Neural crest cell (in vitro differentiated cells): ENCODE results near the gene SGK1. TPM values are rescaled to one million over a fixed set of nuclear protein-coding genes. Genes with fewer than 3 reads are reported as not detected.
"Not testable (repeated sequence)": the region's sequence is repeated elsewhere in the genome, so short reads cannot be mapped to it uniquely, and the experiment has no call there.

Source experiments
- DNase-seq: peaks from one replicate; pipeline ENCODE4 v3.0.0; 2021; ENCODE audit warnings: low read depth, mixed read lengths, low spot score
- H3K27ac Mint-ChIP-seq: one replicate; pipeline ENCODE4 v1.8.0; 2021; ENCODE audit warnings: mild to moderate bottlenecking, mixed read lengths; ENCODE audit not compliant: unreplicated experiment
- H3K27me3 Mint-ChIP-seq: 2 replicates; pipeline ENCODE4 v1.8.0; 2021; ENCODE audit warnings: low read depth, mild to moderate bottlenecking, mixed read lengths
- H3K36me3 Mint-ChIP-seq: 2 replicates; pipeline ENCODE4 v1.8.0; 2021; ENCODE audit warnings: low read depth, mild to moderate bottlenecking, mixed read lengths
- H3K4me1 Mint-ChIP-seq: 2 replicates; pipeline ENCODE4 v1.8.0; 2021; ENCODE audit warnings: mixed read lengths
- H3K4me3 Mint-ChIP-seq: one replicate; pipeline ENCODE4 v1.8.0; 2021; ENCODE audit warnings: mild to moderate bottlenecking, mixed read lengths
- H3K9me3 Mint-ChIP-seq: 2 replicates; pipeline ENCODE4 v1.8.0; 2021; ENCODE audit warnings: mixed read lengths
- total RNA-seq: library from RNA; stranded (reverse); gene quantifications from 2 replicates; pipeline ENCODE4 v1.2.1, GENCODE V29; 2021
- TF ChIP-seq, protein P1 (sequence below): fragments of 200-600 bp; sonication (generic); conservative IDR thresholded peaks from 2 replicates; pipeline ENCODE4 v1.5.0; 2021; ENCODE audit warnings: antibody characterized with exemption, mild to moderate bottlenecking

Gene SGK1
- total RNA-seq, 1 donor from 2014 or later: 5.9 TPM

- H3K27me3 Mint-ChIP-seq: peaks cover 29% of the 10 kb centered on the region
- H3K36me3 Mint-ChIP-seq: no peaks in the 10 kb centered on the region
- H3K27ac Mint-ChIP-seq: no peak overlapping the region
- TF ChIP-seq, protein P1, sequence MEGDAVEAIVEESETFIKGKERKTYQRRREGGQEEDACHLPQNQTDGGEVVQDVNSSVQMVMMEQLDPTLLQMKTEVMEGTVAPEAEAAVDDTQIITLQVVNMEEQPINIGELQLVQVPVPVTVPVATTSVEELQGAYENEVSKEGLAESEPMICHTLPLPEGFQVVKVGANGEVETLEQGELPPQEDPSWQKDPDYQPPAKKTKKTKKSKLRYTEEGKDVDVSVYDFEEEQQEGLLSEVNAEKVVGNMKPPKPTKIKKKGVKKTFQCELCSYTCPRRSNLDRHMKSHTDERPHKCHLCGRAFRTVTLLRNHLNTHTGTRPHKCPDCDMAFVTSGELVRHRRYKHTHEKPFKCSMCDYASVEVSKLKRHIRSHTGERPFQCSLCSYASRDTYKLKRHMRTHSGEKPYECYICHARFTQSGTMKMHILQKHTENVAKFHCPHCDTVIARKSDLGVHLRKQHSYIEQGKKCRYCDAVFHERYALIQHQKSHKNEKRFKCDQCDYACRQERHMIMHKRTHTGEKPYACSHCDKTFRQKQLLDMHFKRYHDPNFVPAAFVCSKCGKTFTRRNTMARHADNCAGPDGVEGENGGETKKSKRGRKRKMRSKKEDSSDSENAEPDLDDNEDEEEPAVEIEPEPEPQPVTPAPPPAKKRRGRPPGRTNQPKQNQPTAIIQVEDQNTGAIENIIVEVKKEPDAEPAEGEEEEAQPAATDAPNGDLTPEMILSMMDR: no peak
- no peak for DNase-seq
- H3K9me3 Mint-ChIP-seq: no peaks in the 10 kb centered on the region
- H3K4me3 Mint-ChIP-seq: no peak overlapping the region
- no peaks in the 10 kb centered on the region for H3K4me1 Mint-ChIP-seq
Observed at GRCh38 chr6:134309983-134310605, 7.8 kb downstream of the SGK1 start.

DNA sequence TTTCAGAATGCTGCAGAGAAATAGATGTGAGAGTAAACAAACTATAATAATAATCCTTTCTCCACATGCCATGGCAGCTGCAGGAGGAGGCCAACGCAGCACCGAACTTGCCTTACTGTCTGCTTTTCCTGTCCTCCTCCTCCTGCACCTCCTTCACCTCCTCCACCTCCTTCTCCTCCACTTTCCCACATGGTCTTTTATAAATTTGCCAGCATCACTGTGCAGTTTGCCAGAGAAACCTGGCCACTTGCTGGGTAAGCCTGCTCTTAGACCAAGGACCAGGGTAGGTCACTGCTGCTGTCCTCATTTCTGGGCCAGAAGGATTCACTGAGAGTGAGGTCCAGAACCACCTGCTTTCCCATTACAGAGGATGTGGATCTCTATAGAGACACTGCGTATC is 8.7 kb downstream of the SGK1 start:
- peaks cover 22% of the 10 kb centered on the region for H3K27me3 Mint-ChIP-seq
- H3K9me3 Mint-ChIP-seq: no peaks in the 10 kb centered on the region
- no peaks in the 10 kb centered on the region for H3K36me3 Mint-ChIP-seq
- DNase-seq: no peak
- no peak overlapping the region for H3K27ac Mint-ChIP-seq
- H3K4me3 Mint-ChIP-seq: no peak overlapping the region
- no peaks in the 10 kb centered on the region for H3K4me1 Mint-ChIP-seq
- TF ChIP-seq, protein P1: no peak

- H3K27ac Mint-ChIP-seq: no peak overlapping the region
Observed at GRCh38 chr6:134308800-134309199, 9.1 kb downstream of the SGK1 start.

DNA sequence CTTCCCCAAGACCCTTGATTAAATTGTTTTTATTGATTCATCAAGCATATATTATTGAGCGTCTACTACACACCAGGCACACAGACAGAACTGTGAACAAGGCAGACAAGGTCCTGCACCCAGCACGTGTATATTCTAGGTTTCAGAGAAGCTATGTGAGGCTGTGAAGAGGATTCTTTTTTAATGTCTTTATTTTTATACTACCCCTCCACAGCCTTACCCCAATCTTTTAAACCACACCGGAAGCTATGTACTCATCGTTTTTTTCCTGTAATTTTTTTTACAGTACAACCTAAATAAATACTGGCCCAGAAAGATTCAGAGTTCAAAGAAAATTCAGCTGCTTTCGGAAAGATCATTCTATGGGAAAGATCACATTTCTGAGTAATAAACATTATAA is 10.0 kb downstream of the SGK1 start:
- TF ChIP-seq, protein P1: no peak
- Mint-ChIP-seq H3K4me3 (no peak overlapping the region), H3K4me1 (no peaks in the 10 kb centered on the region), H3K9me3 (no peaks in the 10 kb centered on the region), H3K27ac (no peak overlapping the region), H3K27me3 (peaks cover 9% of the 10 kb centered on the region), H3K36me3 (no peaks in the 10 kb centered on the region)
- DNase-seq: no peak

More at GRCh38 chr6:134308800-134309199, 9.1 kb downstream of the SGK1 start:
- Mint-ChIP-seq H3K4me1 (no peaks in the 10 kb centered on the region), H3K27me3 (peaks cover 18% of the 10 kb centered on the region), H3K9me3 (no peaks in the 10 kb centered on the region), H3K4me3 (no peak overlapping the region), H3K36me3 (no peaks in the 10 kb centered on the region)
- TF ChIP-seq, protein P1: no peak
- no peak for DNase-seq

DNA sequence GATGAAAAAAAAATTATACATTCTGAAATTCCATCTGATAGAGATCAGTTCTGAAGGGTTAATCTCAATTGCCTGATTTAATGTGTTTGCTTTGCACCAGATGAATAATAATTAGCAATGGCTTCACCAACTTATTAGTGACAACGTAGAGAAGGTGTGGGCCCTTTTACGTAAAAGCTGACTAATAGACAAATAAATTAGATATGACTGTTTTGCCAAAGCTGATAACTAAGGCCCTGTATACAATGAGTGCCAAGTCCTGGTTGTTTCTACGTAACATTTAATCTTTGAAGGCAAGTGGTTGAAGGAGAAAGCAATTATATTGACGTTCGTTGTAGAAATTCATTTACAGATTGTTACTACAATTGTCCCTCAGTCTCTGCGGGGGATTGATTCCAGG is 10.8 kb downstream of the SGK1 start:
- H3K27ac Mint-ChIP-seq: no peak overlapping the region
- H3K27me3 Mint-ChIP-seq: peaks cover 6% of the 10 kb centered on the region

GRCh38 chr6:134304381-134304780 is 13.5 kb downstream of the SGK1 start:
- not testable (repeated sequence) for H3K36me3 Mint-ChIP-seq, H3K9me3 Mint-ChIP-seq, H3K4me3 Mint-ChIP-seq, DNase-seq, H3K27ac Mint-ChIP-seq, H3K27me3 Mint-ChIP-seq, H3K4me1 Mint-ChIP-seq

More for the DNA sequence above, 10.8 kb downstream of the SGK1 start:
- peaks cover 3% of the 10 kb centered on the region for H3K9me3 Mint-ChIP-seq
- TF ChIP-seq, protein P1: no peak
- no peaks in the 10 kb centered on the region for H3K4me1 Mint-ChIP-seq
- H3K4me3 Mint-ChIP-seq: no peak overlapping the region
- H3K36me3 Mint-ChIP-seq: no peaks in the 10 kb centered on the region
- DNase-seq: no peak
